GM21381 (cell line): ENCODE measurements around the gene SHISAL1.

Source experiments
- ATAC-seq: cut with Tn5 transposase; IDR thresholded peaks from one replicate; pipeline ENCODE4 v1.9.1; 2021; ENCODE audit warnings: mild to moderate bottlenecking, moderate library complexity; ENCODE audit not compliant: unreplicated experiment

SHISAL1 gene

GRCh38 chr22:44312766-44313165, at the start of gene SHISAL1:
SHISAL1 (minus strand) TSS chr22:44312951; CDS start chr22:44300945, 12,006 bp downstream.
- no peak for ATAC-seq

- ATAC-seq, result no peak
Observed at GRCh38 chr22:44361391-44362126, 48.8 kb upstream of the SHISAL1 start.

- no peak for ATAC-seq
Observed at GRCh38 chr22:44360668-44361381, 48.1 kb upstream of the SHISAL1 start.

- no peak for ATAC-seq
Observed at GRCh38 chr22:44360306-44360667, 47.5 kb upstream of the SHISAL1 start.

GRCh38 chr22:44359496-44360110, 46.9 kb upstream of the SHISAL1 start:
- no peak for ATAC-seq

GRCh38 chr22:44358709-44359440, 46.1 kb upstream of the SHISAL1 start:
- no peak for ATAC-seq

GRCh38 chr22:44357966-44358465, 45.3 kb upstream of the SHISAL1 start:
- no peak for ATAC-seq

- no peak for ATAC-seq
Observed at GRCh38 chr22:44357296-44357965, 44.7 kb upstream of the SHISAL1 start.

GRCh38 chr22:44355716-44356070, 42.9 kb upstream of the SHISAL1 start:
- no peak for ATAC-seq

- ATAC-seq, result no peak
Observed at GRCh38 chr22:44354288-44354687, 41.5 kb upstream of the SHISAL1 start.

GRCh38 chr22:44353041-44353440, 40.3 kb upstream of the SHISAL1 start:
- ATAC-seq, result no peak

- ATAC-seq, result no peak
Observed at GRCh38 chr22:44352378-44353035, 39.8 kb upstream of the SHISAL1 start.

GRCh38 chr22:44351685-44352377, 39.1 kb upstream of the SHISAL1 start:
- no peak for ATAC-seq

- ATAC-seq, result no peak
Observed at GRCh38 chr22:44351037-44351436, 38.3 kb upstream of the SHISAL1 start.

GRCh38 chr22:44349594-44349993, 36.8 kb upstream of the SHISAL1 start:
- no peak for ATAC-seq

GRCh38 chr22:44348971-44349560, 36.3 kb upstream of the SHISAL1 start:
- no peak for ATAC-seq

GRCh38 chr22:44347549-44347948, 34.8 kb upstream of the SHISAL1 start:
- no peak for ATAC-seq

GRCh38 chr22:44347080-44347479, 34.3 kb upstream of the SHISAL1 start:
- ATAC-seq, result no peak

- ATAC-seq, result no peak
Observed at GRCh38 chr22:44345872-44346271, 33.1 kb upstream of the SHISAL1 start.
